22Rv1 (cell line): ENCODE data around the gene DENND1B.

ENCODE experiments used
- CTCF ChIP-seq: fragments of 450-650 bp; IDR thresholded peaks from 2 replicates; pipeline ENCODE4 v1.5.1; 2017; ENCODE audit warnings: mild to moderate bottlenecking
- ZFX ChIP-seq: fragments of 450-650 bp; IDR thresholded peaks from 2 replicates; pipeline ENCODE4 v1.6.1; 2017; ENCODE audit warnings: antibody characterized with exemption, borderline replicate concordance

- no peak for TF ChIP-seq CTCF
- TF ChIP-seq ZFX: no peak
These were observed 97.5 kb downstream of the DENND1B start for GRCh38 chr1:197677752-197678295.
